HepG2 (cell line): ENCODE data around the gene PSMD1. TPM values are rescaled to one million over a fixed set of nuclear protein-coding genes. Genes with fewer than 3 reads are reported as not detected.
A peak's percentile ranks its signal among the peaks of the same experiment; 100 is the strongest.

Experiments used
- AGO1 ChIP-seq: fragments of 200-400 bp; formaldehyde crosslinking; IDR thresholded peaks from 2 replicates; pipeline ENCODE4 v1.6.1; 2017; ENCODE audit warnings: mild to moderate bottlenecking, low read depth, low read length, moderate library complexity; ENCODE audit not compliant: poor library complexity, severe bottlenecking
- FOSL2 ChIP-seq: sonication (generic); formaldehyde crosslinking; IDR thresholded peaks from 2 replicates; pipeline ENCODE4 v1.4.0; 2020; ENCODE audit warnings: missing genetic modification reagents
- MAFF ChIP-seq: IDR thresholded peaks from 2 replicates; pipeline ENCODE4 v1.6.1; 2011; ENCODE audit warnings: low read depth, low read length, improper control_type of control experiment
- MIXL1 ChIP-seq: IDR thresholded peaks from 2 replicates; pipeline ENCODE4 v1.6.1; 2016
- NCOA1 ChIP-seq: sonication (generic); formaldehyde crosslinking; IDR thresholded peaks from 2 replicates; pipeline ENCODE4 v1.9.0; 2021; ENCODE audit warnings: missing genetic modification reagents
- RNF2 ChIP-seq: fragments of 450-650 bp; conservative IDR thresholded peaks from 2 replicates; pipeline ENCODE4 v1.6.1; 2016; ENCODE audit warnings: low read depth
- RORA ChIP-seq: sonication (generic); formaldehyde crosslinking; IDR thresholded peaks from 2 replicates; pipeline ENCODE4 v1.5.0; 2020; ENCODE audit warnings: mild to moderate bottlenecking, missing genetic modification reagents, moderate library complexity
- SIN3A ChIP-seq: IDR thresholded peaks from 2 replicates; pipeline ENCODE4 v1.6.1; 2011; ENCODE audit warnings: low read depth, mild to moderate bottlenecking, control low read depth, low read length, borderline replicate concordance
- TAF15 ChIP-seq: fragments of 200-400 bp; formaldehyde crosslinking; IDR thresholded peaks from one replicate; pipeline ENCODE4 v1.6.1; 2018; ENCODE audit warnings: mild to moderate bottlenecking, low read depth, low read length; ENCODE audit not compliant: poor library complexity, severe bottlenecking
- TARDBP ChIP-seq: sonication (generic); formaldehyde crosslinking; IDR thresholded peaks from 2 replicates; pipeline ENCODE4 v1.8.0; 2022; ENCODE audit warnings: mild to moderate bottlenecking, missing genetic modification reagents
- TRIM24 ChIP-seq: sonication (generic); formaldehyde crosslinking; IDR thresholded peaks from 2 replicates; pipeline ENCODE4 v1.8.0; 2022; ENCODE audit warnings: mild to moderate bottlenecking, missing genetic modification reagents
- ZEB1 ChIP-seq: IDR thresholded peaks from 2 replicates; pipeline ENCODE4 v1.6.1; 2012; ENCODE audit warnings: mild to moderate bottlenecking, low read depth, inconsistent platforms; ENCODE audit not compliant: insufficient replicate concordance
- ZNF205 ChIP-seq: IDR thresholded peaks from 2 replicates; pipeline ENCODE4 v1.6.1; 2018; ENCODE audit warnings: missing biosample characterization, missing genetic modification reagents
- ZNF33A ChIP-seq: sonication (generic); formaldehyde crosslinking; IDR thresholded peaks from 2 replicates; pipeline ENCODE4 v1.5.1; 2020; ENCODE audit warnings: missing genetic modification reagents, mild to moderate bottlenecking, moderate library complexity, borderline replicate concordance
- ZNF562 ChIP-seq: sonication (generic); formaldehyde crosslinking; IDR thresholded peaks from 2 replicates; pipeline ENCODE4 v1.8.0; 2022; ENCODE audit warnings: missing genetic modification reagents, borderline replicate concordance
- ZNF7 ChIP-seq: IDR thresholded peaks from 2 replicates; pipeline ENCODE4 v1.6.1; 2016; ENCODE audit warnings: missing biosample characterization, missing genetic modification reagents
- ZNF713 ChIP-seq: sonication (generic); formaldehyde crosslinking; IDR thresholded peaks from 2 replicates; pipeline ENCODE4 v1.4.0; 2020; ENCODE audit warnings: mild to moderate bottlenecking, missing genetic modification reagents
- ZNF776 ChIP-seq: sonication (generic); formaldehyde crosslinking; IDR thresholded peaks from 2 replicates; pipeline ENCODE4 v1.4.0; 2020; ENCODE audit warnings: mild to moderate bottlenecking, missing genetic modification reagents
- polyA plus RNA-seq, 8 experiments: library from polyadenylated mRNA; depleted of rRNA in 3 of 8; stranded (reverse) in 7 of 8; unstranded in 1 of 8; fragments of >200 nt; fragmentation: Illumina TruSeq in 4 of 8; extraction: Trizol in 4 of 8; gene quantifications; 2 replicates each; pipeline versions ENCODE4 v1.2.1 to v1.2.3, GENCODE V29; 2011 to 2016; ENCODE audit warnings: low read depth in 4 of 8, missing spikeins in 1 of 8, mixed read lengths in 1 of 8; ENCODE audit not compliant: insufficient read depth in 1 of 8
- total RNA-seq, 5 experiments: library from RNA; depleted of rRNA; stranded (reverse); fragments of >200 nt; fragmentation: Illumina TruSeq; extraction: Trizol; gene quantifications; 2 replicates each; pipeline ENCODE4 v1.2.3, GENCODE V29; 2016; ENCODE audit warnings: low read depth in 1 of 5
- TF ChIP-seq, protein P1 (sequence below): sonication (generic); formaldehyde crosslinking; IDR thresholded peaks from 2 replicates; pipeline ENCODE4 v1.4.0; 2020; ENCODE audit warnings: mild to moderate bottlenecking, missing genetic modification reagents
- TF ChIP-seq, protein P2 (sequence below): sonication (generic); formaldehyde crosslinking; IDR thresholded peaks from 2 replicates; pipeline ENCODE4 v1.4.0; 2020; ENCODE audit warnings: missing genetic modification reagents
- TF ChIP-seq, protein P3 (sequence below): sonication (generic); formaldehyde crosslinking; IDR thresholded peaks from 2 replicates; pipeline ENCODE4 v1.4.0; 2020; ENCODE audit warnings: missing genetic modification reagents, borderline replicate concordance
- TF ChIP-seq, protein P4 (sequence below): IDR thresholded peaks from 2 replicates; pipeline ENCODE4 v1.6.1; 2012; ENCODE audit warnings: inconsistent platforms

Gene PSMD1
- total and polyA plus RNA-seq, 2 of the 13 experiments (the other 11 are each of a cell fraction or from before 2014, with no cell fraction given) = 136 to 191 TPM

DNA sequence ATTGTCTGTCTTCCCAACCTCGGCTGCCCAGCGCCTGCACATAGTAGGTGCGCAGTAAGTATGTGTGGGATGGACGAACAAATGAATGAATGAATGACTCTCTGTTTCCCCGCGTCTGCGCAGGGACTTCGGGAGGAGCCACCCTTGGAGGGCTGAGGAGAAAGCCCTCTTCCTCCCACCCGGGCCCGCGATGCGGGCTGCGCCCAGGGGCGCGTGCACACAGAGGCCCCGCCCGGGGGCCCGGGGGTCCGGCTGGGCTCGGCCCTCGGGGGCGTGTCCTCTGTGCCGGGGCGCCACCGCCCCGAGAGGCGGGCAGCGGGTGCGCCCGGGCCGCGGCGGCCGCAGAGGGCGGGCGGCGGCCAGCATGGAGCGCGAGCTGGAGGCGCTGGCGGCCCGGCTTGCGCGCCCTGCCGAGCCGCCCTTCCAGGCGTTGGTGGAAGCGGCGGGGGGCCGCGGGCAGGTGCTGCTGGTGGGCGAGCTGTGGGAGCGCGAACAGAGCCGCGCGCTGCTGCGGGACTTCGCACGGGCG, 19.4 kb upstream of the PSMD1 start, which contains the start of gene C2orf72 (continued):
- TF ChIP-seq, protein P1, sequence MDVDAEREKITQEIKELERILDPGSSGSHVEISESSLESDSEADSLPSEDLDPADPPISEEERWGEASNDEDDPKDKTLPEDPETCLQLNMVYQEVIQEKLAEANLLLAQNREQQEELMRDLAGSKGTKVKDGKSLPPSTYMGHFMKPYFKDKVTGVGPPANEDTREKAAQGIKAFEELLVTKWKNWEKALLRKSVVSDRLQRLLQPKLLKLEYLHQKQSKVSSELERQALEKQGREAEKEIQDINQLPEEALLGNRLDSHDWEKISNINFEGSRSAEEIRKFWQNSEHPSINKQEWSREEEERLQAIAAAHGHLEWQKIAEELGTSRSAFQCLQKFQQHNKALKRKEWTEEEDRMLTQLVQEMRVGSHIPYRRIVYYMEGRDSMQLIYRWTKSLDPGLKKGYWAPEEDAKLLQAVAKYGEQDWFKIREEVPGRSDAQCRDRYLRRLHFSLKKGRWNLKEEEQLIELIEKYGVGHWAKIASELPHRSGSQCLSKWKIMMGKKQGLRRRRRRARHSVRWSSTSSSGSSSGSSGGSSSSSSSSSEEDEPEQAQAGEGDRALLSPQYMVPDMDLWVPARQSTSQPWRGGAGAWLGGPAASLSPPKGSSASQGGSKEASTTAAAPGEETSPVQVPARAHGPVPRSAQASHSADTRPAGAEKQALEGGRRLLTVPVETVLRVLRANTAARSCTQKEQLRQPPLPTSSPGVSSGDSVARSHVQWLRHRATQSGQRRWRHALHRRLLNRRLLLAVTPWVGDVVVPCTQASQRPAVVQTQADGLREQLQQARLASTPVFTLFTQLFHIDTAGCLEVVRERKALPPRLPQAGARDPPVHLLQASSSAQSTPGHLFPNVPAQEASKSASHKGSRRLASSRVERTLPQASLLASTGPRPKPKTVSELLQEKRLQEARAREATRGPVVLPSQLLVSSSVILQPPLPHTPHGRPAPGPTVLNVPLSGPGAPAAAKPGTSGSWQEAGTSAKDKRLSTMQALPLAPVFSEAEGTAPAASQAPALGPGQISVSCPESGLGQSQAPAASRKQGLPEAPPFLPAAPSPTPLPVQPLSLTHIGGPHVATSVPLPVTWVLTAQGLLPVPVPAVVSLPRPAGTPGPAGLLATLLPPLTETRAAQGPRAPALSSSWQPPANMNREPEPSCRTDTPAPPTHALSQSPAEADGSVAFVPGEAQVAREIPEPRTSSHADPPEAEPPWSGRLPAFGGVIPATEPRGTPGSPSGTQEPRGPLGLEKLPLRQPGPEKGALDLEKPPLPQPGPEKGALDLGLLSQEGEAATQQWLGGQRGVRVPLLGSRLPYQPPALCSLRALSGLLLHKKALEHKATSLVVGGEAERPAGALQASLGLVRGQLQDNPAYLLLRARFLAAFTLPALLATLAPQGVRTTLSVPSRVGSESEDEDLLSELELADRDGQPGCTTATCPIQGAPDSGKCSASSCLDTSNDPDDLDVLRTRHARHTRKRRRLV (CRISPR knock-in tag) = no peak
- TF ChIP-seq SIN3A = peak; percentile 73; the same call in 1 of the 2 replicates
- no peak for TF ChIP-seq FOSL2 (CRISPR knock-in tag)
- no peak for TF ChIP-seq ZNF7
- no peak for TF ChIP-seq MAFF
- TF ChIP-seq, protein P2, sequence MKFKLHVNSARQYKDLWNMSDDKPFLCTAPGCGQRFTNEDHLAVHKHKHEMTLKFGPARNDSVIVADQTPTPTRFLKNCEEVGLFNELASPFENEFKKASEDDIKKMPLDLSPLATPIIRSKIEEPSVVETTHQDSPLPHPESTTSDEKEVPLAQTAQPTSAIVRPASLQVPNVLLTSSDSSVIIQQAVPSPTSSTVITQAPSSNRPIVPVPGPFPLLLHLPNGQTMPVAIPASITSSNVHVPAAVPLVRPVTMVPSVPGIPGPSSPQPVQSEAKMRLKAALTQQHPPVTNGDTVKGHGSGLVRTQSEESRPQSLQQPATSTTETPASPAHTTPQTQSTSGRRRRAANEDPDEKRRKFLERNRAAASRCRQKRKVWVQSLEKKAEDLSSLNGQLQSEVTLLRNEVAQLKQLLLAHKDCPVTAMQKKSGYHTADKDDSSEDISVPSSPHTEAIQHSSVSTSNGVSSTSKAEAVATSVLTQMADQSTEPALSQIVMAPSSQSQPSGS = no peak
- TF ChIP-seq MIXL1 (CRISPR knock-in tag) = no peak
- TF ChIP-seq AGO1 = no peak
- no peak for TF ChIP-seq TARDBP
- no peak for TF ChIP-seq ZNF33A (CRISPR knock-in tag)
- TF ChIP-seq TAF15 = no peak
- TF ChIP-seq, protein P3, sequence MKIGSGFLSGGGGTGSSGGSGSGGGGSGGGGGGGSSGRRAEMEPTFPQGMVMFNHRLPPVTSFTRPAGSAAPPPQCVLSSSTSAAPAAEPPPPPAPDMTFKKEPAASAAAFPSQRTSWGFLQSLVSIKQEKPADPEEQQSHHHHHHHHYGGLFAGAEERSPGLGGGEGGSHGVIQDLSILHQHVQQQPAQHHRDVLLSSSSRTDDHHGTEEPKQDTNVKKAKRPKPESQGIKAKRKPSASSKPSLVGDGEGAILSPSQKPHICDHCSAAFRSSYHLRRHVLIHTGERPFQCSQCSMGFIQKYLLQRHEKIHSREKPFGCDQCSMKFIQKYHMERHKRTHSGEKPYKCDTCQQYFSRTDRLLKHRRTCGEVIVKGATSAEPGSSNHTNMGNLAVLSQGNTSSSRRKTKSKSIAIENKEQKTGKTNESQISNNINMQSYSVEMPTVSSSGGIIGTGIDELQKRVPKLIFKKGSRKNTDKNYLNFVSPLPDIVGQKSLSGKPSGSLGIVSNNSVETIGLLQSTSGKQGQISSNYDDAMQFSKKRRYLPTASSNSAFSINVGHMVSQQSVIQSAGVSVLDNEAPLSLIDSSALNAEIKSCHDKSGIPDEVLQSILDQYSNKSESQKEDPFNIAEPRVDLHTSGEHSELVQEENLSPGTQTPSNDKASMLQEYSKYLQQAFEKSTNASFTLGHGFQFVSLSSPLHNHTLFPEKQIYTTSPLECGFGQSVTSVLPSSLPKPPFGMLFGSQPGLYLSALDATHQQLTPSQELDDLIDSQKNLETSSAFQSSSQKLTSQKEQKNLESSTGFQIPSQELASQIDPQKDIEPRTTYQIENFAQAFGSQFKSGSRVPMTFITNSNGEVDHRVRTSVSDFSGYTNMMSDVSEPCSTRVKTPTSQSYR (CRISPR knock-in tag) = no peak
- no peak for TF ChIP-seq NCOA1
- TF ChIP-seq ZEB1 = no peak
- TF ChIP-seq ZNF562 (CRISPR knock-in tag) = 0 out of 2 replicates have a peak, but pooled peaks have one; percentile 24
- TF ChIP-seq ZNF776 (CRISPR knock-in tag) = no peak; the same call in 1 of the 2 replicates
- TF ChIP-seq, protein P4, sequence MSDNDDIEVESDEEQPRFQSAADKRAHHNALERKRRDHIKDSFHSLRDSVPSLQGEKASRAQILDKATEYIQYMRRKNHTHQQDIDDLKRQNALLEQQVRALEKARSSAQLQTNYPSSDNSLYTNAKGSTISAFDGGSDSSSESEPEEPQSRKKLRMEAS = peak; percentile 58
- TF ChIP-seq ZNF713 (CRISPR knock-in tag) = no peak
- no peak for TF ChIP-seq RNF2
- no peak for TF ChIP-seq TRIM24 (CRISPR knock-in tag)
- no peak for TF ChIP-seq ZNF205 (CRISPR knock-in tag)
- TF ChIP-seq RORA (CRISPR knock-in tag) = no peak
